DOHH2 (cell line): ENCODE results near the gene C8G.

Experiments
- CTCF ChIP-seq: fragments of 200-600 bp; sonication (generic); IDR thresholded peaks from one replicate; pipeline ENCODE4 v1.5.1; 2014; ENCODE audit warnings: antibody characterized with exemption, mild to moderate bottlenecking, low read depth, low read length; ENCODE audit not compliant: poor library complexity, severe bottlenecking
- EZH2phosphoT487 ChIP-seq: fragments of 200-600 bp; sonication (generic); IDR thresholded peaks from 2 replicates; pipeline ENCODE4 v1.6.1; 2017; ENCODE audit warnings: borderline replicate concordance, mild to moderate bottlenecking, antibody characterized with exemption, low read length, moderate library complexity, mixed read lengths

GRCh38 chr9:136978865-136979544, 34.0 kb downstream of the C8G start:
- no peak for TF ChIP-seq CTCF
- TF ChIP-seq EZH2phosphoT487: no peak
